Activated T-cell treated with anti-CD3 and anti-CD28 coated beads, Interleukin-2, amount 50 U/mL, for 72 hours (primary cell): ENCODE data around the gene NUP133. TPM values are rescaled to one million over a fixed set of nuclear protein-coding genes. Genes with fewer than 3 reads are reported as not detected.

Experiments
- ATAC-seq, 2 donors: fragments of 150-1000 bp; cut with Tn5 transposase; replicated peaks in 1 of 2; 2 replicates each; pipeline ENCODE4 v1.10.0; 2021; ENCODE audit warnings: moderate library complexity in 2 of 2, mild to moderate bottlenecking in 1 of 2
- DNase-seq, 2 donors: peaks; one replicate each; pipeline ENCODE4 v3.0.0; 2021 to 2022; ENCODE audit warnings: mixed read lengths in 1 of 2
- H3K27ac Mint-ChIP-seq: one replicate; pipeline ENCODE4 v1.8.0; 2022; ENCODE audit warnings: mild to moderate bottlenecking, moderate library complexity, mixed read lengths
- H3K27me3 Mint-ChIP-seq: one replicate; pipeline ENCODE4 v1.8.0; 2022; ENCODE audit warnings: low read depth, mixed read lengths
- H3K36me3 Mint-ChIP-seq, 2 donors: one replicate each; pipeline ENCODE4 v1.8.0; 2022; ENCODE audit warnings: mixed read lengths in 2 of 2, mild to moderate bottlenecking in 1 of 2; ENCODE audit not compliant: insufficient read depth in 2 of 2
- H3K4me1 Mint-ChIP-seq: one replicate; pipeline ENCODE4 v1.8.0; 2022; ENCODE audit warnings: low read depth, mixed read lengths
- H3K4me3 Mint-ChIP-seq, 2 donors: one replicate each; pipeline ENCODE4 v1.8.0; 2022; ENCODE audit warnings: mild to moderate bottlenecking in 2 of 2, mixed read lengths in 2 of 2, moderate library complexity in 2 of 2
- H3K9me3 Mint-ChIP-seq, 2 donors: one replicate each; pipeline ENCODE4 v1.8.0; 2022; ENCODE audit warnings: mixed read lengths in 2 of 2
- total RNA-seq, 2 donors: library from RNA; stranded (reverse); gene quantifications; one replicate each; pipeline ENCODE4 v1.2.3, GENCODE V29; 2022

The NUP133 gene
- total RNA-seq = 10 to 100 TPM; 42.8 to 53.4 TPM

DNA sequence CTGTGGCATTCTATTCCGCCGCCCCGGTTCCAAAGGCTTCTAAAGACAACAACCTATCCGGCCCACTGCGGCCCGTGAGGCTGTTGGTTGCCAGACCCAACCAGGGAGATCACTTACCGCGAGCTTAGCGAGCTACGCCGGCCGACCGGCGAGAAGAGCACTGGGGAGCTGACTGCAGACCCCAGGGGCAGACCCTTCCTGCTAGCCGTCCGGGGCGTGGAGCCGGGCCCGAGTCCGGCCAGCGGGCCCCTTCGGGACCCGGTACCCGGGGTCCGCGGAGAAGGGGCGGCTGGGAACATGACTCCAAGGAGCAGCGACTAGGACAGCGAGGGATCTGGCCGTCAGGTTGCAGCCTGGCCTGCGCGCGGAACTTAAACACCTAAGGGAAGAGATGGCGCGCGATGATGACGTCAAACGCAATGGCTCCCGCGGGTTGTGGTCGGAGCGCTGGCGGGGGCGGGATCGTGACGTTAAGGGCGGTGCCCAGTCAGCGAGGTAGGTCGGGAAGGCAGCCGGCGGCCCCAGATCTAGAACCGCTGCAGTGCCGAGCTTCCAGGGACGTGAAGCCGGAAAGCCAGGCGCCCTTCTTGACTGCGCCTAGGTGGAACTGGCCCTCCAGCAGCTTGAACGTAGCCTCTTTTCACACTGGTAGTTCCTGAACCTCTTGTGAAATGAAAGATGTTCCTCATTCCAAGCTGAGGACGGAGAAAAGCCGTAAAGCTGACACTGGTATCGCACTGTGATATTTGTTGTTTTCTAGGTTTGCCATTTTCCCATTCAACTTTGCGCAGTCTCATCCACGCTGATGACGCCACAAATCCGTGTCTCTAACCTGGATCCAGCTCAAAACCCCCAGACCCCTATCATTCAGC, at the start of gene NUP133:
Gene NUP133, minus strand, starts transcription at position 391 of the 872 bp plus-strand sequence. Its CDS starts 92 bp downstream, at position 299.
- Mint-ChIP-seq H3K9me3 (no peaks in the 10 kb centered on the region), H3K4me3 (peak within 1 kb of the TSS; percentile 83 to 98), H3K27ac (peak within 1 kb of the TSS; percentile 96), H3K27me3 (no peaks in the 10 kb centered on the region), H3K4me1 (peaks cover 32% of the 10 kb centered on the region), H3K36me3 (no peaks in the 10 kb centered on the region)
- peak; percentile 98 for DNase-seq
- peak; percentile 94 to 96 for ATAC-seq

DNA sequence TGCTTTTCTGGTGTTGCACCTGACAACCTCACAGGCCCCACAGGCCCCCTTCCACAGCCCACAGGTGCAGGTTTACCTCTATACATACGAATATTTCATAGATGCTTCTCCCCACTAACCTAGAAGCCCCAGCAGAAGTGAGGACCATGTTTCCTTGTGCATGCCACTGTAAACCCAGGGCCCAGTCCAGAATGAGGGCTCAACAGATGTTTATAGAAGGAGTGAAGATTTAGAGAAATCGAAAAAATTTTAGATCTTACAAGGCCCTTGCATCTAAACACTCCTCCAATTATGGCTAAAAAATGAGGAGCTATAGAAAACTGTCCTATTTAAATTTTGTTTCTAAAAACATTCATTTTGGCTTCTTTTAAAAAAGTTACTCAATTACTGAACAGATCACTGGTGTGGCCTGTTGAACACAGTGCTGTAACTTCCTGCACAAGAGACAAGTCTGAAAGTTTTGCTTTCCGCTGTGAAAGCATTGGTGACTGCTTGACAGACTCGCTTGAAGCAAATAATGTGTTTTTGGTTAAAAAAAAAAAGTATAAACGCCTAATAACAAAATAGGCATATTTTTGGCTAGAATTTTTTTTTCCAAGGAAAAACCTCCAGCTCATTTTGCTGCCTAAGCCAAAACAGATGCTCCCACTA, 49.2 kb upstream of the NUP133 start:
- Mint-ChIP-seq H3K4me3 (peak overlapping the region; percentile 87 to 92), H3K27ac (peak overlapping the region; percentile 80), H3K9me3 (no peaks in the 10 kb centered on the region), H3K4me1 (peaks cover 47% of the 10 kb centered on the region), H3K27me3 (no peaks in the 10 kb centered on the region), H3K36me3 (peaks cover 0 to 2% of the 10 kb centered on the region in 2 donors)
- DNase-seq (peak; percentile 8 to 16), ATAC-seq (no peak)

GRCh38 chr1:229554886-229555621, 46.9 kb upstream of the NUP133 start:
- Mint-ChIP-seq H3K9me3 (no peaks in the 10 kb centered on the region), H3K4me3 (no peak overlapping the region), H3K36me3 (peaks cover 0 to 2% of the 10 kb centered on the region in 2 donors), H3K27ac (no peak overlapping the region), H3K27me3 (no peaks in the 10 kb centered on the region), H3K4me1 (peaks cover 49% of the 10 kb centered on the region)
- DNase-seq = no peak
- no peak for ATAC-seq

DNA sequence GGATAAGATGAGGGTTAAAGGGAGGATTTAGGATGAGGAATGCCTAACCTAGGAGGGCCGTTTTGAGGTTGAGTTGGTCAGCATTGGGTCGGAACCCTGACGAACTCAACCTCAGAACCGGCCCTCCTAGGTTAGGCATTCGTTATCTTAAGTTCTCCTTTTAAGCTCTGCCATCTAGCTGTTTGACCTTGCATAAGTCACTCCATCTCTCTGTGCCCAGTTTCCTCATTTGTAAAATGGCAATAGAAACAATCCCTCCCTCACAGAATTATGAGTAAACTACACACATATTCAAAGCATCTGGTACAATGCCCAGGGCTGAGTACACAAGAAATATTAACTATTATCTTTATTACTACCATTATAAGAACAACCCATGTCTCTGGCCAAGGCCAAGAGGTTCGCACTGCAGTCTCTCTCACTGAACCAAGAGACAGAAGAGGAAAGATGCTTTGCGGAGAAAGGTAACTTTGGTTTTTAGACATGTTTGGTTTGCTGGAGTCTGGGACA, 45.5 kb upstream of the NUP133 start:
- Mint-ChIP-seq H3K27me3 (no peaks in the 10 kb centered on the region), H3K9me3 (no peaks in the 10 kb centered on the region), H3K4me1 (peaks cover 43% of the 10 kb centered on the region), H3K4me3 (no peak overlapping the region), H3K27ac (no peak overlapping the region), H3K36me3 (peaks cover 0 to 7% of the 10 kb centered on the region in 2 donors)
- ATAC-seq (no peak), DNase-seq (no peak)

GRCh38 chr1:229552732-229553131, 44.6 kb upstream of the NUP133 start:
- Mint-ChIP-seq H3K27me3 (no peaks in the 10 kb centered on the region), H3K36me3 (peaks cover 0 to 7% of the 10 kb centered on the region in 2 donors), H3K4me1 (peaks cover 43% of the 10 kb centered on the region), H3K4me3 (no peak overlapping the region), H3K27ac (no peak overlapping the region), H3K9me3 (no peaks in the 10 kb centered on the region)
- DNase-seq = no peak
- ATAC-seq = no peak

DNA sequence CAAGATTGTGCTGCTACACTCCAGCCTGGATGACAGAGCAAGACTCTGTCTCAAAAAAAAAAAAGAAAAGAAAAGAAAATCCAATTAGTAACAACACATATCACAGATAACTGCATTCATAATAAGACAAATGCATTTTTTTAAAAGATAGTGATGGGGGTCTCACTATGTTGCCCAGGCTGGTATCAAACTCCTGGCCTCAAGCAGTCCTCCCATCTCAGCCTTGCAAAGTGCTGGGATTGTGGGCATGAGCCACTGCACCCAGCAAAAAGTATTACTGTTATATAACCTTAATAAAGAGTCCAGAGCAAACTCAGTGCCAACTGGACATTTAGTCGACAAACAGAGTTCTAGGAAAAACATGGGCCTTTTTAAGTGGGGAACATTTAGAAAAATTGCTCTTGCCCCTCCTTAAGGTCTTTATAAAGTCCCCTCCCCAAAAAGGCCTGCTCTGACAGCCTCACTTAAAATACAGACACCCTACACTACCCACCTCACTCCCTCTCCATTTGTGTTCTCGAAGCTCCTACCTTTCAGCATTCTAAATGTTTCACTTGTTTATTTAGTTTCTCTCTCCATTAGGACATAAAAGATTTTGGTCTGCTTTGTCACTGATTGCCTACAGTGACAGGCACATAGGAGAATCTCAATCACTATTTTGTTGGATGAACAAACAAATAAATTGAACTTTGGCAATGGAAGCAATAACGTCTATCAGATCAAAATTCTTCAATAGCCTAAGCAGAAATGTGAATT, 42.8 kb upstream of the NUP133 start:
- Mint-ChIP-seq H3K9me3 (no peaks in the 10 kb centered on the region), H3K27ac (no peak overlapping the region), H3K27me3 (no peaks in the 10 kb centered on the region), H3K4me3 (no peak overlapping the region), H3K36me3 (peaks cover 2 to 7% of the 10 kb centered on the region in 2 donors), H3K4me1 (peaks cover 28% of the 10 kb centered on the region)
- ATAC-seq (no peak), DNase-seq (no peak)

- no peak overlapping the region for H3K27ac Mint-ChIP-seq
- H3K4me1 Mint-ChIP-seq = peaks cover 32% of the 10 kb centered on the region
- peaks cover 3 to 24% of the 10 kb centered on the region in 2 donors for H3K36me3 Mint-ChIP-seq
- no peak overlapping the region for H3K4me3 Mint-ChIP-seq
- H3K27me3 Mint-ChIP-seq = no peaks in the 10 kb centered on the region
- DNase-seq (no peak), ATAC-seq (no peak)
- no peaks in the 10 kb centered on the region for H3K9me3 Mint-ChIP-seq
Measured at GRCh38 chr1:229547542-229547941, 39.4 kb upstream of the NUP133 start.

GRCh38 chr1:229544587-229544986, 36.4 kb upstream of the NUP133 start:
- Mint-ChIP-seq H3K27me3 (no peaks in the 10 kb centered on the region), H3K36me3 (peaks cover 8 to 28% of the 10 kb centered on the region in 2 donors), H3K4me3 (no peak overlapping the region), H3K9me3 (no peaks in the 10 kb centered on the region), H3K27ac (no peak overlapping the region), H3K4me1 (peaks cover 36% of the 10 kb centered on the region)
- no peak for DNase-seq
- ATAC-seq = no peak

GRCh38 chr1:229539863-229540506, 31.8 kb upstream of the NUP133 start:
- no peak for ATAC-seq
- no peak overlapping the region for H3K4me3 Mint-ChIP-seq
- DNase-seq = no peak
- H3K27ac Mint-ChIP-seq = no peak overlapping the region
- peaks cover 32% of the 10 kb centered on the region for H3K4me1 Mint-ChIP-seq
- H3K36me3 Mint-ChIP-seq = peaks cover 10 to 31% of the 10 kb centered on the region in 2 donors
- no peaks in the 10 kb centered on the region for H3K27me3 Mint-ChIP-seq
- H3K9me3 Mint-ChIP-seq = no peaks in the 10 kb centered on the region

- peaks cover 23% of the 10 kb centered on the region for H3K4me1 Mint-ChIP-seq
- no peaks in the 10 kb centered on the region for H3K27me3 Mint-ChIP-seq
- DNase-seq (no peak), ATAC-seq (no peak)
- no peak overlapping the region for H3K4me3 Mint-ChIP-seq
- no peaks in the 10 kb centered on the region for H3K9me3 Mint-ChIP-seq
- H3K27ac Mint-ChIP-seq = peak overlapping the region; percentile 25
- H3K36me3 Mint-ChIP-seq = peaks cover 10 to 29% of the 10 kb centered on the region in 2 donors
Measured at GRCh38 chr1:229538945-229539344, 30.8 kb upstream of the NUP133 start.

GRCh38 chr1:229537894-229538293, 29.8 kb upstream of the NUP133 start:
- H3K4me3 Mint-ChIP-seq = no peak overlapping the region
- ATAC-seq = no peak
- DNase-seq = no peak
- no peak overlapping the region for H3K27ac Mint-ChIP-seq
- peaks cover 13% of the 10 kb centered on the region for H3K4me1 Mint-ChIP-seq
- H3K36me3 Mint-ChIP-seq = peaks cover 10 to 25% of the 10 kb centered on the region in 2 donors
- H3K27me3 Mint-ChIP-seq = no peaks in the 10 kb centered on the region
- no peaks in the 10 kb centered on the region for H3K9me3 Mint-ChIP-seq

- Mint-ChIP-seq H3K9me3 (no peaks in the 10 kb centered on the region), H3K36me3 (peaks cover 5 to 20% of the 10 kb centered on the region in 2 donors), H3K27me3 (no peaks in the 10 kb centered on the region), H3K4me1 (peaks cover 4% of the 10 kb centered on the region), H3K27ac (peak overlapping the region; percentile 81), H3K4me3 (no peak overlapping the region)
- DNase-seq = no peak
- peak in 1 of 2 donors; percentile 60 for ATAC-seq
Measured at GRCh38 chr1:229536982-229537381, 28.8 kb upstream of the NUP133 start.
